NCI-H128 (cell line): ENCODE measurements around the gene NUDCD2.
"Not testable (repeated sequence)": the region's sequence is repeated elsewhere in the genome, so short reads cannot be mapped to it uniquely, and the experiment has no call there.

Source experiments
- DNase-seq: peaks from one replicate; lab custom pipeline; 2025; ENCODE audit not compliant: unreplicated experiment; lab: John Stamatoyannopoulos, UW

The NUDCD2 gene

GRCh38 chr5:163434401-163434866 is 25.5 kb downstream of the NUDCD2 start:
- DNase-seq, result no peak

- no peak for DNase-seq
Measured at GRCh38 chr5:163433271-163433670, 26.6 kb downstream of the NUDCD2 start.

DNA sequence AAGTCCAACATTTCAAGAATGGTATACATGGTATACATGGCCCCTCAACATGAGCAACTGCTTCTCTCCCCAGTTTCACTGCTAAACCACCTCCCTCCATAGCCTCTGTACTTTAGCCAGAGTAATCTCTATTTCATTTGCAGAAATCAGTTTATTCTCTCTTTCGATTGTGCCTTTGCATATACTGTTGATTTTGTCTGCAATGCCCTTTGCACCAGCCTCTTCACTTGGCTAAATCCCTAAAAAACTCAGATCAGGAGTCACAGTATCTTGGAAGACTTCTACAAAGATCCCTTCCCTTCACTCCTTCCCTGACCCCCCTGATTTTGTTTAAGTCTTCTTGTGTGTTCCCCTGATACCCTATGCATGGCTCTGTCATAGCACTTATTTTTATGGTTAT is 27.4 kb downstream of the NUDCD2 start:
- no peak for DNase-seq

DNA sequence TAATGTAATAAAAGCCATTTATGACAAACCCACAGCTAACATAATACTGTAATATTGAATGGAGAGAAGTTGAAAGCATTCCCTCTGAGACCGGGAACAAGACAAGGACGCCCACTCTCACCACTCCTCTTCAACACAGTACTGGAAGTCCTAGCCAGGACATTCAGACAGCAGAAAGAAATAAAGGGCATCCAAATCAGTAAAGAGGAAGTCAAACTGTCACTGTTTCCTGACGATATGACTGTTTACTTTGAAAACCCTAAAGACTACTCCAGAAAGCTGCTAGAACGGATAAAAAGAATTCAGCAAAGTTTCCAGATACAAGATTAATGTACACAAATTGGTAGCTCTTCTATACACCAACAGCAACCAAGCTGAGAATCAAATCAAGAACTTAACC is 33.8 kb downstream of the NUDCD2 start:
- not testable (repeated sequence) for DNase-seq

DNA sequence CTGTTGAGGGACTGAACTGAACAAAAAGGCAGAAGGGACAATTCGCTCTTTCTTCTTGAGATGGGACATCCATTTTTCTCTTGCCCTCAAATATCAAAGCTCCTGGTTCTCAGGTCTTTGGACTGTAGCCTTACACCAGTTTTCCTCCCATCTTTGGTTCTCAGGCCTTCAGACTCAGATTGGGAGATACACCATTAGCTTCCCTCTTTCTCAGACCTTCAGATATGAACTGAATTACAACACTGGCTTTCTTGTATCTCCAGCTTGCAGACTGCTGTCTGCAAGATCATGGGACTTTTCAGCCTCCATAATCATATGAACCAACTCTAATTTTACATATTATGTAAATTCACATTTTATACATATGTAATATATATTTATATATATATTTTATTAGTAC is 35.1 kb downstream of the NUDCD2 start:
- DNase-seq, result no peak

DNA sequence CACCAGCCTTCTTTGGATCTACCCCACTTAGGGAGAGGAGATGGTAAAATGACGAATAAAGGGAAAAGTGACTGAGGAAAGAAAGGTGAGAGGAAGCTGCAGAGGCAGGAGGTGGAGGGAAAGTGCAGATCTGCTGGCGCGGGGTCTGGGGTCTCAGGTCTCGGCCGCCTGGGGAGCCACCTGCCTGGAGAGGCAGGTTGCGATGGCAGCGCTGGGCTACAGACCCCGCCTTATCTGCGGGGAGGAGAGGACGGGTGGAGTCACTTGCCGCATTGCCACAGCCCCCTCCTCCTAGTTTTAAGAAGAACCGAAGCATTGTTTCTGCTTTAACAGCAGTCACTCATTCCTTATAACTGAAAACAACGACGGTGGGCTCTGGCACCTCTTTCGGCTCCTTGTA is 44.2 kb downstream of the NUDCD2 start:
- not testable (repeated sequence) for DNase-seq

- no peak for DNase-seq
Measured at GRCh38 chr5:163410505-163410904, 49.4 kb downstream of the NUDCD2 start.

- DNase-seq, result no peak
Measured at GRCh38 chr5:163409384-163409783, 50.5 kb downstream of the NUDCD2 start.

- DNase-seq, result no peak
Measured at GRCh38 chr5:163408311-163408923, 51.5 kb downstream of the NUDCD2 start.

- DNase-seq, result no peak
Measured at GRCh38 chr5:163407034-163407655, 52.8 kb downstream of the NUDCD2 start.

- no peak for DNase-seq
Measured at GRCh38 chr5:163404364-163405173, 55.3 kb downstream of the NUDCD2 start.

- no peak for DNase-seq
Measured at GRCh38 chr5:163402007-163402406, 57.9 kb downstream of the NUDCD2 start.

DNA sequence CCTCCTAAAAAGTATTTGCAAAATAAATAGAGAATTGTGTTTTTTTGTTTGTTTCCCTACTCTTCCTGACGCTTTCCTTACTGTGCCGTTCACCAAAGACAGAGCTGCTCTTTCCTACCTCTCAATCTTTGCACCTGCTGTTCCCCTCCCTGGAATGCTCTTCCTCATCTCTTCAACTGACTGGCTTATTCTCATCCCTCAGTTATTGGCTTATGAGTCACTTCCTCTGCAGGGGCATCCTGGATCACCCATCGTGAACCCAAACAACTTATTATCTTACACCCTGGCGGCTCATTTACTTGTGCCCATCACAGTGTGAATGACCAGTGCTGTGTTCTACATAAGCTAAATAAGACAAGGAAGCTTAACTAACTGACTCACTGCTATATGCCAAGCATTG is 58.6 kb downstream of the NUDCD2 start:
- no peak for DNase-seq

GRCh38 chr5:163399923-163400322 is 60.0 kb downstream of the NUDCD2 start:
- no peak for DNase-seq

GRCh38 chr5:163397354-163397753 is 62.5 kb downstream of the NUDCD2 start:
- DNase-seq, result no peak

- DNase-seq, result not testable (repeated sequence)
Measured at GRCh38 chr5:163396818-163397340, 63.0 kb downstream of the NUDCD2 start.
